ENCODE data around the gene BHLHA9. TPM values are rescaled to one million over a fixed set of nuclear protein-coding genes. Genes with fewer than 3 reads are reported as not detected.
"Not testable (repeated sequence)": the region's sequence is repeated elsewhere in the genome, so short reads cannot be mapped to it uniquely, and the experiment has no call there.

BHLHA9 gene
- polyA plus RNA-seq, 2 of the 4 experiments (the other 2 are of a cell fraction), result not detected

DNA sequence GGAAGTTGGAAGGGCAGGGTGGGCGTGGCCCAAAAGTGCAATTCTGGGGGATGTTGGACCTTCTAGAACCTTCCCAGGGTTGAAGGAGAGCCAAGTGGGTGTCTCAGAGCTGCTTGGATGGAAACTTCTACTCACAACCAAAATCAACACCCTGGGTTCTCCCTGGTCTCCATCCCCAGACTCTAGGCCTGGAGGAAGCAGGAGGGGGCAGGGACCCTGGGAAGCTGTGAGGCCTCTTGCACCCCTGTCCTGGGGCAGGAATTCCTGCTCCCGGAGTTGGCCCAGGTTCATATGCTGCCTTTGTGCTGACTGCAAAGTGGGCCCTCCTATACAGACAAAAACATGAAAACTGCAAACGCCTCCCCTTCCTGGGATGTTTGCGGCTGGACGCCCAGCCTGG lies 34.3 kb downstream of the BHLHA9 start:
- 71% methylated on average over 5 of the region's 5 CpGs for WGBS (ENCODE audit: missing lambda C conversion rate)
- ChIA-PET POLR2A (no interaction called here), CTCF (interaction anchor here (0.6 kb wide), 1 partner anchor 20 kb away, joined by 3 read pairs; no protein-coding TSS in a partner anchor)
- ATAC-seq, result no peak
- H3K4me1 ChIP-seq, result no peaks in the 10 kb centered on the region
- H3K9me3 ChIP-seq, result no peaks in the 10 kb centered on the region
- DNase-seq (ENCODE audit: low read depth in 1 of 2, low spot score in 1 of 2), result no peak
- FAIRE-seq, result no peak
- H3K4me3 ChIP-seq, result no peak overlapping the region
- H3K27ac ChIP-seq, result no peak overlapping the region
- no peak overlapping the region for H3K4me2 ChIP-seq
- TF ChIP-seq CEBPB (IDR thresholded peaks at IDR 0.05) (no peak), NFE2L2 (conservative IDR thresholded peaks at IDR 0.05; ENCODE audit: low read length) (no peak), PHF8 (IDR thresholded peaks at IDR 0.05; ENCODE audit: borderline replicate concordance, low read depth) (no peak), POLR2A (IDR thresholded peaks at IDR 0.05; ENCODE audit: low read length) (no peak), RFX5 (IDR thresholded peaks at IDR 0.05) (no peak), KDM1A (IDR thresholded peaks at IDR 0.05; ENCODE audit: low read depth) (no peak), EHF (CRISPR knock-in tag; IDR thresholded peaks at IDR 0.05) (no peak)
- TF ChIP-seq, protein P1, sequence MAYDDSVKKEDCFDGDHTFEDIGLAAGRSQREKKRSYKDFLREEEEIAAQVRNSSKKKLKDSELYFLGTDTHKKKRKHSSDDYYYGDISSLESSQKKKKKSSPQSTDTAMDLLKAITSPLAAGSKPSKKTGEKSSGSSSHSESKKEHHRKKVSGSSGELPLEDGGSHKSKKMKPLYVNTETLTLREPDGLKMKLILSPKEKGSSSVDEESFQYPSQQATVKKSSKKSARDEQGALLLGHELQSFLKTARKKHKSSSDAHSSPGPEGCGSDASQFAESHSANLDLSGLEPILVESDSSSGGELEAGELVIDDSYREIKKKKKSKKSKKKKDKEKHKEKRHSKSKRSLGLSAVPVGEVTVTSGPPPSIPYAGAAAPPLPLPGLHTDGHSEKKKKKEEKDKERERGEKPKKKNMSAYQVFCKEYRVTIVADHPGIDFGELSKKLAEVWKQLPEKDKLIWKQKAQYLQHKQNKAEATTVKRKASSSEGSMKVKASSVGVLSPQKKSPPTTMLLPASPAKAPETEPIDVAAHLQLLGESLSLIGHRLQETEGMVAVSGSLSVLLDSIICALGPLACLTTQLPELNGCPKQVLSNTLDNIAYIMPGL (CRISPR knock-in tag; IDR thresholded peaks at IDR 0.05; ENCODE audit: borderline replicate concordance), result no peak
- TF ChIP-seq, protein P2, sequence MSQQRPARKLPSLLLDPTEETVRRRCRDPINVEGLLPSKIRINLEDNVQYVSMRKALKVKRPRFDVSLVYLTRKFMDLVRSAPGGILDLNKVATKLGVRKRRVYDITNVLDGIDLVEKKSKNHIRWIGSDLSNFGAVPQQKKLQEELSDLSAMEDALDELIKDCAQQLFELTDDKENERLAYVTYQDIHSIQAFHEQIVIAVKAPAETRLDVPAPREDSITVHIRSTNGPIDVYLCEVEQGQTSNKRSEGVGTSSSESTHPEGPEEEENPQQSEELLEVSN (IDR thresholded peaks at IDR 0.05; ENCODE audit: borderline replicate concordance, low read depth), result no peak

DNA sequence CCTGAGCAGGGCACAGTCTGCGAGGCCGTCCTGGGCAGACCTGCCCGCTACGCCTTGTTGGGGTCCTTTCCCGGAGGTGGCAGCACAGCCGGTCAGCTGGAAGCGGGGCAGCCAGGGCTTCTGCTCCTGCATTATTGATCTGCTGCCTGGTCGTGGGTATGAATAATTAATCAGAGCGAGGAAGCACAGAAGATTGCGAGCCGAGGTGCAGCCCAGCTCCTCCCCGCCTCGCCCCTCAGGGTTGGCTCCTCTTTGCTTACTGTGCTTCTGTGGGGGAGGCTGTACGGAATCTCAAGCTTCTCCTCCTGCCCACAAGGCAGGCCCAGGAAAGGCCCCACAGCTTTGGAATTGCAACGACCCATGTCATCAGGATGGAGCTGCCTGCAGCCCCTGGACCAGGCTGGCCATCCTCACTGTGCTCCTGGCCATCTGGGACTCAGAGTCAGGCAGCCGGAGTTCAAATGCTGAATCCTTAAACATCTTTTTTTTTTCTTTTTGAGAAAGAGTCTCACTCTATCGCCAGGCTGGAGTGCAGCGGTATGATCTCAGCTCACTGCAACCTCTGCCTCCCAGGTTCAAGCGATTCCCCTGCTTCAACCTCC lies 34.8 kb downstream of the BHLHA9 start:
- no peaks in the 10 kb centered on the region for H3K9me3 ChIP-seq
- TF ChIP-seq, protein P3, sequence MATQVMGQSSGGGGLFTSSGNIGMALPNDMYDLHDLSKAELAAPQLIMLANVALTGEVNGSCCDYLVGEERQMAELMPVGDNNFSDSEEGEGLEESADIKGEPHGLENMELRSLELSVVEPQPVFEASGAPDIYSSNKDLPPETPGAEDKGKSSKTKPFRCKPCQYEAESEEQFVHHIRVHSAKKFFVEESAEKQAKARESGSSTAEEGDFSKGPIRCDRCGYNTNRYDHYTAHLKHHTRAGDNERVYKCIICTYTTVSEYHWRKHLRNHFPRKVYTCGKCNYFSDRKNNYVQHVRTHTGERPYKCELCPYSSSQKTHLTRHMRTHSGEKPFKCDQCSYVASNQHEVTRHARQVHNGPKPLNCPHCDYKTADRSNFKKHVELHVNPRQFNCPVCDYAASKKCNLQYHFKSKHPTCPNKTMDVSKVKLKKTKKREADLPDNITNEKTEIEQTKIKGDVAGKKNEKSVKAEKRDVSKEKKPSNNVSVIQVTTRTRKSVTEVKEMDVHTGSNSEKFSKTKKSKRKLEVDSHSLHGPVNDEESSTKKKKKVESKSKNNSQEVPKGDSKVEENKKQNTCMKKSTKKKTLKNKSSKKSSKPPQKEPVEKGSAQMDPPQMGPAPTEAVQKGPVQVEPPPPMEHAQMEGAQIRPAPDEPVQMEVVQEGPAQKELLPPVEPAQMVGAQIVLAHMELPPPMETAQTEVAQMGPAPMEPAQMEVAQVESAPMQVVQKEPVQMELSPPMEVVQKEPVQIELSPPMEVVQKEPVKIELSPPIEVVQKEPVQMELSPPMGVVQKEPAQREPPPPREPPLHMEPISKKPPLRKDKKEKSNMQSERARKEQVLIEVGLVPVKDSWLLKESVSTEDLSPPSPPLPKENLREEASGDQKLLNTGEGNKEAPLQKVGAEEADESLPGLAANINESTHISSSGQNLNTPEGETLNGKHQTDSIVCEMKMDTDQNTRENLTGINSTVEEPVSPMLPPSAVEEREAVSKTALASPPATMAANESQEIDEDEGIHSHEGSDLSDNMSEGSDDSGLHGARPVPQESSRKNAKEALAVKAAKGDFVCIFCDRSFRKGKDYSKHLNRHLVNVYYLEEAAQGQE (IDR thresholded peaks at IDR 0.05), result no peak
- TF ChIP-seq, protein P1 (CRISPR knock-in tag; IDR thresholded peaks at IDR 0.05; ENCODE audit: borderline replicate concordance), result no peak
- TF ChIP-seq RFX5 (IDR thresholded peaks at IDR 0.05) (no peak), CEBPB (IDR thresholded peaks at IDR 0.05) (no peak), FOSB (CRISPR knock-in tag; IDR thresholded peaks at IDR 0.05) (no peak)
- POLR2A ChIA-PET, result no interaction called here
- DNase-seq (ENCODE audit: low read depth in 1 of 2, low spot score in 1 of 2), result no peak
- no peak overlapping the region for H3K4me2 ChIP-seq
- FAIRE-seq, result no peak
- H3K27ac ChIP-seq, result no peak overlapping the region
- no peaks in the 10 kb centered on the region for H3K4me1 ChIP-seq
- no peak overlapping the region for H3K4me3 ChIP-seq
- CTCF ChIA-PET, result interaction anchor here (0.6 kb wide), 1 partner anchor 20 kb away, joined by 3 read pairs; no protein-coding TSS in a partner anchor
- 79% methylated on average over 19 of the region's 19 CpGs for WGBS (ENCODE audit: missing lambda C conversion rate)
- no peak for ATAC-seq

DNA sequence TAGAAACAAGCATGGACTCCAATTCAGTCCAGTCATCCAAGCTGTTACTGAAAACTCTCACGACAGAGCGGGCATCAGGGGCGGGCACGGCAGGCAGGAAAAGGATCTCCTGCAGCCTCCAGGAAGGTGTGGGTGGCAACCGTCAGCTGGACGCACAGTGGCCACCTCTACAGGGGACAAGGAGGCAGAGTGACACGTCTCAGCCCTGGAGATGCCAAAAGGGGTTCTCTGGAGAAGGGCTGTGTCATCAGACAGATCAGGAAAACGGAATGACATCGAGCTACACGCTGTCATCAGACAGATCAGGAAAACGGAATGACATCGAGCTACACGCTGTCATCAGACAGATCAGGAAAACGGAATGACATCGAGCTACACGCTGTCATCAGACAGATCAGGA lies 37.6 kb downstream of the BHLHA9 start:
- H3K27ac ChIP-seq; H3K9me3 ChIP-seq; DNase-seq (ENCODE audit: low read depth in 1 of 2, low spot score in 1 of 2); FAIRE-seq; H3K4me1 ChIP-seq; H3K4me3 ChIP-seq; POLR2A ChIA-PET; H3K4me2 ChIP-seq: not testable (repeated sequence)
- WGBS (ENCODE audit: missing lambda C conversion rate), result 56% methylated on average over 13 of the region's 16 CpGs
- 0 out of 6 replicates have a peak, but pooled peaks of 1 of the 2 experiments have one; percentile 15 for ATAC-seq
- CTCF ChIA-PET, result interaction anchor here (0.6 kb wide), 1 partner anchor 79 kb away, joined by 3 read pairs; no protein-coding TSS in a partner anchor
